Keratinocyte (primary cell): ENCODE measurements around the gene SRF. TPM values are rescaled to one million over a fixed set of nuclear protein-coding genes. Genes with fewer than 3 reads are reported as not detected.

Experiments used
- DNase-seq: peaks from one replicate; pipeline ENCODE4 v3.0.0-alpha.2; 2011; ENCODE audit warnings: low read depth, missing footprints, low spot score
- FAIRE-seq: peaks from 2 replicates; lab custom pipeline; 2011; peaks lifted over from hg19 to GRCh38; lab: Jason Lieb, UNC
- H2AFZ ChIP-seq: 2 replicates; pipeline ENCODE4 v1.6.0; 2012; ENCODE audit warnings: low read length, control low read depth, inconsistent platforms; ENCODE audit not compliant: control insufficient read depth
- H3K27ac ChIP-seq: 2 replicates; pipeline ENCODE4 v1.5.1; 2011; ENCODE audit warnings: low read length; ENCODE audit not compliant: control insufficient read depth, insufficient read depth
- H3K27me3 ChIP-seq: 3 replicates; pipeline ENCODE4 v1.6.0; 2011; ENCODE audit warnings: low read length; ENCODE audit not compliant: control insufficient read depth, insufficient read depth; ENCODE audit errors: extremely low read depth
- H3K36me3 ChIP-seq, 2 experiments: 2 replicates in 1 of 2; 3 replicates in 1 of 2; pipeline ENCODE4 v1.5.1; 2011; ENCODE audit warnings: low read length in 2 of 2, mild to moderate bottlenecking in 1 of 2; ENCODE audit not compliant: control insufficient read depth in 2 of 2, insufficient read depth in 2 of 2; ENCODE audit errors: extremely low read depth in 1 of 2
- H3K4me1 ChIP-seq: 3 replicates; pipeline ENCODE4 v1.5.1; 2011; ENCODE audit warnings: low read length; ENCODE audit not compliant: control insufficient read depth, insufficient read depth; ENCODE audit errors: extremely low read depth
- H3K4me2 ChIP-seq: 3 replicates; pipeline ENCODE4 v1.6.0; 2011; ENCODE audit warnings: low read depth, low read length; ENCODE audit not compliant: control insufficient read depth, insufficient read depth; ENCODE audit errors: extremely low read depth
- H3K4me3 ChIP-seq, 3 experiments: fragments of 200-600 bp in 1 of 3; sonication (generic) in 1 of 3; 2 replicates in 2 of 3; 3 replicates in 1 of 3; pipeline ENCODE4 v1.5.1; 2011 to 2016; ENCODE audit warnings: low read length in 3 of 3, mild to moderate bottlenecking in 3 of 3, control low read depth in 2 of 3, inconsistent platforms in 1 of 3, low read depth in 1 of 3, mixed read lengths in 1 of 3, mixed run types in 1 of 3, moderate library complexity in 1 of 3; ENCODE audit not compliant: control insufficient read depth in 2 of 3, insufficient read depth in 2 of 3; ENCODE audit errors: extremely low read depth in 1 of 3
- H3K79me2 ChIP-seq: 2 replicates; pipeline ENCODE4 v1.6.0; 2012; ENCODE audit warnings: low read length; ENCODE audit not compliant: control insufficient read depth, insufficient read depth
- H3K9ac ChIP-seq: 3 replicates; pipeline ENCODE4 v1.6.0; 2011; ENCODE audit warnings: low read length; ENCODE audit not compliant: control insufficient read depth, insufficient read depth; ENCODE audit errors: extremely low read depth
- H3K9me1 ChIP-seq: 3 replicates; pipeline ENCODE4 v1.6.0; 2011; ENCODE audit warnings: low read length; ENCODE audit not compliant: control insufficient read depth, insufficient read depth; ENCODE audit errors: extremely low read depth
- H3K9me3 ChIP-seq: 2 replicates; pipeline ENCODE4 v1.5.1; 2012; ENCODE audit warnings: low read depth, low read length; ENCODE audit not compliant: control insufficient read depth
- H4K20me1 ChIP-seq: 3 replicates; pipeline ENCODE4 v1.6.0; 2011; ENCODE audit warnings: low read length; ENCODE audit not compliant: control insufficient read depth, insufficient read depth; ENCODE audit errors: extremely low read depth
- EZH2 ChIP-seq: IDR thresholded peaks from one replicate; pipeline ENCODE4 v1.6.1; 2012; ENCODE audit warnings: inconsistent platforms, mild to moderate bottlenecking, low read length, moderate library complexity
- dilution Hi-C: fragments of 300-500 bp; cut with MboI; formaldehyde crosslinking; loops from one replicate; pipeline ENCODE4 v1.7.0; 2020; ENCODE audit warnings: low sequenced_read_pairs; ENCODE audit not compliant: extremely low pct_ligation_motif_present
- polyA plus RNA-seq, 5 experiments: library from polyadenylated mRNA; depleted of rRNA in 3 of 5; stranded (reverse) in 3 of 5; stranded (forward) in 1 of 5; unstranded in 1 of 5; fragments of >200 nt; gene quantifications; 1 replicate in 1 of 5; 2 replicates in 3 of 5; 3 replicates in 1 of 5; pipeline versions ENCODE4 v1.2.1 to v1.2.3, GENCODE V29; 2011 to 2012; ENCODE audit warnings: missing spikeins in 2 of 5, low read depth in 1 of 5, low replicate concordance in 1 of 5
- TF ChIP-seq, protein P1 (sequence below), 3 experiments: IDR thresholded peaks in 1 of 3; conservative IDR thresholded peaks in 1 of 3; optimal IDR thresholded peaks in 1 of 3; 2 replicates in 2 of 3; 3 replicates in 1 of 3; pipeline versions ENCODE3 to v1.5.1; 2011; ENCODE audit warnings: low read length in 3 of 3, mild to moderate bottlenecking in 3 of 3, moderate library complexity in 2 of 3, control low read depth in 1 of 3, inconsistent platforms in 1 of 3; ENCODE audit not compliant: insufficient read depth in 2 of 3; ENCODE audit errors: extremely low read depth in 1 of 3

Gene SRF
- polyA plus RNA-seq, 1 donor (not counting 4 experiments of a cell fraction or from before 2014, with no cell fraction given): 28.5 TPM

DNA sequence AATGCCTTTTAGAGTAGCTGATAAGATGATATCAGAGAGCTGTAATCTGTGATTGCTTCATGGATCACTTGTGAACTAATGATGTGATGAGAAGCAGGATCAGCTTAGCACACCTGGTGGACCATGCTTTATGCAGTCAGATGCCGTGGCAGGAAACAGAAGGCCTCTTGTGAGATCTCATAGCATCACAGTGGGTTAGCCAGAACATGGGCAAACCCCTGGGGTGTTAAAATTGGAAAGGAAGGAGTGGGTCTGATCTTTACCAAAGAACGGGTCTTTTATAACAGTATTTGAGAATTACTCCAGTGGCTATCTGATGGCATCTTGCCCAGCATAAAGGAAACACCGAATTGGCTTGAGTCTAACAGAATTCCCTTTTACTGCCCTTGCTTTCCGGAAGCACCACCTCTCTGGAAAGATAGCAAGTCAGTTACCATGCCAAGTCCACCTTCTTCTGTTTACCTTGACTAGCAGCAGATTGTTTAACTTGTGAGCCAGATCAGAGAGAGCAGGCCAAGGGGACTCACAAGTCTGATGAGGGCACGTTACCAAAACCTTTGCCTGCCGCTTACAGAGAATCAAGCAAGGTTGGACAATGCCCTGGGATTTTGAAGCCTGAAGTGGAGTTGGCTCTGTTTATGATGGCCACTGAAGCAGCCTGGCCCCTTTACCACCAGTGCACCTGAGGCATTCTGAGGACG, 20.9 kb upstream of the SRF start:
- TF ChIP-seq EZH2: no peak
- TF ChIP-seq, protein P1, sequence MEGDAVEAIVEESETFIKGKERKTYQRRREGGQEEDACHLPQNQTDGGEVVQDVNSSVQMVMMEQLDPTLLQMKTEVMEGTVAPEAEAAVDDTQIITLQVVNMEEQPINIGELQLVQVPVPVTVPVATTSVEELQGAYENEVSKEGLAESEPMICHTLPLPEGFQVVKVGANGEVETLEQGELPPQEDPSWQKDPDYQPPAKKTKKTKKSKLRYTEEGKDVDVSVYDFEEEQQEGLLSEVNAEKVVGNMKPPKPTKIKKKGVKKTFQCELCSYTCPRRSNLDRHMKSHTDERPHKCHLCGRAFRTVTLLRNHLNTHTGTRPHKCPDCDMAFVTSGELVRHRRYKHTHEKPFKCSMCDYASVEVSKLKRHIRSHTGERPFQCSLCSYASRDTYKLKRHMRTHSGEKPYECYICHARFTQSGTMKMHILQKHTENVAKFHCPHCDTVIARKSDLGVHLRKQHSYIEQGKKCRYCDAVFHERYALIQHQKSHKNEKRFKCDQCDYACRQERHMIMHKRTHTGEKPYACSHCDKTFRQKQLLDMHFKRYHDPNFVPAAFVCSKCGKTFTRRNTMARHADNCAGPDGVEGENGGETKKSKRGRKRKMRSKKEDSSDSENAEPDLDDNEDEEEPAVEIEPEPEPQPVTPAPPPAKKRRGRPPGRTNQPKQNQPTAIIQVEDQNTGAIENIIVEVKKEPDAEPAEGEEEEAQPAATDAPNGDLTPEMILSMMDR (optimal IDR thresholded peaks at IDR 0.05 in 1 of 3, IDR thresholded peaks at IDR 0.05 in 1 of 3, conservative IDR thresholded peaks at IDR 0.05 in 1 of 3; ENCODE audit: extremely low read depth in 1 of 3, insufficient read depth in 2 of 3, low read length in 3 of 3): no peak
- no peak overlapping the region for H2AFZ ChIP-seq
- no peaks in the 10 kb centered on the region for H3K79me2 ChIP-seq
- H3K4me3 ChIP-seq: no peak overlapping the region
- no peaks in the 10 kb centered on the region for H3K9me3 ChIP-seq
- no peak for FAIRE-seq
- no peak overlapping the region for H3K27ac ChIP-seq
- no peak overlapping the region for H3K4me2 ChIP-seq
- DNase-seq: no peak
- no peaks in the 10 kb centered on the region for H3K9me1 ChIP-seq
- no peaks in the 10 kb centered on the region for H4K20me1 ChIP-seq
- H3K9ac ChIP-seq: no peak overlapping the region
- peaks cover 5% of the 10 kb centered on the region for H3K4me1 ChIP-seq
- no peaks in the 10 kb centered on the region for H3K27me3 ChIP-seq
- H3K36me3 ChIP-seq: peaks cover 22 to 27% of the 10 kb centered on the region in 2 experiments
- dilution Hi-C loops: no loop called here

DNA sequence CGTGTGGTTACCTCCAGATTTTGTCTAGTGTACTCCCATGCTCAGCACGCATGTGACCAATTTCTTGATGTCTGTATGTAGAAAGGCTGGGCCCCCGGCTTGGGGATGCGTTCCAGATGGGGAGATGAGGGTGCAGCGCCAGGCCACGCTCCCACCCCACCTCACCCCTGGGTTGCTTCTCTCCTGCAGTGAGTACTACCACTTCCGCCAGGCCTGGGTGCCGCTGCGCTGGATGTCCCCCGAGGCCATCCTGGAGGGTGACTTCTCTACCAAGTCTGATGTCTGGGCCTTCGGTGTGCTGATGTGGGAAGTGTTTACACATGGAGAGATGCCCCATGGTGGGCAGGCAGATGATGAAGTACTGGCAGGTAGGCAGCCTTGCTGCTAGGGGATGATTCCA, 11.5 kb upstream of the SRF start:
- H3K4me3 ChIP-seq: no peak overlapping the region
- TF ChIP-seq EZH2: no peak
- TF ChIP-seq, protein P1 (optimal IDR thresholded peaks at IDR 0.05 in 1 of 3, IDR thresholded peaks at IDR 0.05 in 1 of 3, conservative IDR thresholded peaks at IDR 0.05 in 1 of 3; ENCODE audit: extremely low read depth in 1 of 3, insufficient read depth in 2 of 3, low read length in 3 of 3): no peak
- no peak overlapping the region for H3K27ac ChIP-seq
- H3K4me2 ChIP-seq: no peak overlapping the region
- DNase-seq (no peak), FAIRE-seq (no peak)
- H3K9ac ChIP-seq: no peak overlapping the region
- H3K36me3 ChIP-seq: peaks cover 7 to 14% of the 10 kb centered on the region in 2 experiments
- H4K20me1 ChIP-seq: no peaks in the 10 kb centered on the region
- H3K9me3 ChIP-seq: no peaks in the 10 kb centered on the region
- H3K27me3 ChIP-seq: no peaks in the 10 kb centered on the region
- no peaks in the 10 kb centered on the region for H3K9me1 ChIP-seq
- H2AFZ ChIP-seq: no peak overlapping the region
- H3K79me2 ChIP-seq: no peaks in the 10 kb centered on the region
- dilution Hi-C loops: no loop called here
- H3K4me1 ChIP-seq: no peaks in the 10 kb centered on the region
